AG08396 (cell line): Measurements from ENCODE around the gene PCDHGA2.
"Not testable (repeated sequence)": the region's sequence is repeated elsewhere in the genome, so short reads cannot be mapped to it uniquely, and the experiment has no call there.

ENCODE experiments used
- DNase-seq: peaks from one replicate; pipeline ENCODE4 v3.0.0; 2012; ENCODE audit warnings: low spot score, mixed read lengths

The PCDHGA2 gene

GRCh38 chr5:141338538-141339306 is at the start of gene PCDHGA2:
Gene PCDHGA2 (plus strand): TSS chr5:141338760.
- DNase-seq, result peak; percentile 74

- DNase-seq, result no peak
These were observed 40.2 kb upstream of the PCDHGA2 start for GRCh38 chr5:141298376-141298775.

GRCh38 chr5:141303756-141304155 is 34.8 kb upstream of the PCDHGA2 start, which contains the start of gene SLC25A2:
Gene SLC25A2 (minus strand): TSS chr5:141304049. CDS start chr5:141303865, 184 bp downstream.
- no peak for DNase-seq

- no peak for DNase-seq
These were observed 31.9 kb upstream of the PCDHGA2 start for GRCh38 chr5:141306630-141307029.

GRCh38 chr5:141313711-141314110 is 24.8 kb upstream of the PCDHGA2 start:
- DNase-seq, result no peak

- not testable (repeated sequence) for DNase-seq
These were observed 21.6 kb upstream of the PCDHGA2 start for GRCh38 chr5:141316963-141317362.

- no peak for DNase-seq
These were observed 19.4 kb upstream of the PCDHGA2 start for GRCh38 chr5:141319202-141319601.

GRCh38 chr5:141319699-141320098 is 18.9 kb upstream of the PCDHGA2 start:
- DNase-seq, result no peak

GRCh38 chr5:141320225-141321169 is 18.1 kb upstream of the PCDHGA2 start, which contains the start of gene TAF7:
Gene TAF7 (minus strand): TSS chr5:141320784. CDS start chr5:141320044, 740 bp downstream.
- DNase-seq, result peak; percentile 97

- no peak for DNase-seq
These were observed 16.3 kb upstream of the PCDHGA2 start for GRCh38 chr5:141322261-141322660.

- peak; percentile 83 for DNase-seq
These were observed 12.3 kb upstream of the PCDHGA2 start for GRCh38 chr5:141326088-141326854.

GRCh38 chr5:141328231-141328630 is 10.3 kb upstream of the PCDHGA2 start:
- DNase-seq, result no peak

- peak; percentile 67 for DNase-seq
These were observed 8.1 kb upstream of the PCDHGA2 start, which contains the start of gene PCDHGA1 for GRCh38 chr5:141330299-141331080. Gene PCDHGA1 (plus strand): TSS chr5:141330514.

GRCh38 chr5:141332571-141332970 is 6.0 kb upstream of the PCDHGA2 start:
- not testable (repeated sequence) for DNase-seq

- not testable (repeated sequence) for DNase-seq
These were observed 2.3 kb downstream of the PCDHGA2 start for GRCh38 chr5:141340781-141341354.

- no peak for DNase-seq
These were observed 4.2 kb downstream of the PCDHGA2 start for GRCh38 chr5:141342773-141343172.

GRCh38 chr5:141343242-141343952 is 4.8 kb downstream of the PCDHGA2 start, which contains the start of gene PCDHGA3:
Gene PCDHGA3 (plus strand): TSS chr5:141343829. CDS start chr5:141344034, 205 bp downstream.
- peak; percentile 67 for DNase-seq

- DNase-seq, result no peak
These were observed 5.4 kb downstream of the PCDHGA2 start for GRCh38 chr5:141343953-141344463.

GRCh38 chr5:141345327-141345726 is 6.8 kb downstream of the PCDHGA2 start:
- DNase-seq, result no peak
